ENCODE measurements around the gene POLR2M.

POLR2M gene

GRCh38 chr15:57697588-57697987, 8.9 kb upstream of the POLR2M start:
- DNase-seq, result peak in 1 of 2 donors; percentile 21
- no peak overlapping the region for H2BK120ac ChIP-seq (ENCODE audit: insufficient read depth, low read length, poor library complexity)
- H4K12ac ChIP-seq (ENCODE audit: low read depth, low read length), result no peak overlapping the region
- no peak overlapping the region for H4K8ac ChIP-seq (ENCODE audit: low read depth, low read length)
- H3K9me3 ChIP-seq (ENCODE audit: insufficient read depth, low read depth, low read length), result no peaks in the 10 kb centered on the region
- no peak overlapping the region for H3K4me2 ChIP-seq (ENCODE audit: low read length)
- no peaks in the 10 kb centered on the region for H3K79me1 ChIP-seq (ENCODE audit: low read length)
- no peak overlapping the region for H3K4ac ChIP-seq (ENCODE audit: low read depth, low read length)
- no peak overlapping the region for H3K27ac ChIP-seq (ENCODE audit: low read depth, low read length)
- H2BK12ac ChIP-seq (ENCODE audit: low read length), result no peak overlapping the region
- H3K27me3 ChIP-seq (ENCODE audit: insufficient read depth, low read length), result no peaks in the 10 kb centered on the region
- H2AK5ac ChIP-seq (ENCODE audit: low read length), result no peak overlapping the region
- H2BK5ac ChIP-seq (ENCODE audit: low read depth, low read length, poor library complexity), result no peak overlapping the region
- H3K14ac ChIP-seq (ENCODE audit: low read length), result no peak overlapping the region
- H3K23ac ChIP-seq (ENCODE audit: low read length), result no peak overlapping the region
- peak overlapping the region; percentile 14 for H4K91ac ChIP-seq (ENCODE audit: low read depth, low read length)
- H3K18ac ChIP-seq (ENCODE audit: low read length), result no peak overlapping the region
- peaks cover 0 to 2% of the 10 kb centered on the region in 2 experiments for H3K36me3 ChIP-seq (ENCODE audit: control insufficient read depth in 1 of 2, insufficient read depth in 2 of 2, low read length in 2 of 2)
- H3K4me3 ChIP-seq (ENCODE audit: low read depth, low read length), result no peak overlapping the region
- H3K9ac ChIP-seq (ENCODE audit: low read length), result no peak overlapping the region
- no CpG with 5 or more reads among the region's 4 CpGs for WGBS (ENCODE audit: extremely low coverage, insufficient coverage, insufficient read length)
- no peak overlapping the region for H2AFZ ChIP-seq (ENCODE audit: insufficient read depth, low read length, poor library complexity)
- no peaks in the 10 kb centered on the region for H3K4me1 ChIP-seq (ENCODE audit: control insufficient read depth in 1 of 2, insufficient read depth in 2 of 2, low read length in 2 of 2)
- no peaks in the 10 kb centered on the region for H3K79me2 ChIP-seq (ENCODE audit: control insufficient read depth, insufficient read depth, low read length, poor library complexity)

- Histone ChIP-seq H3K4me3 (ENCODE audit: low read depth, low read length) (no peak overlapping the region), H3K9me3 (ENCODE audit: insufficient read depth, low read depth, low read length) (no peaks in the 10 kb centered on the region), H3K36me3 (ENCODE audit: control insufficient read depth in 1 of 2, insufficient read depth in 2 of 2, low read length in 2 of 2) (peaks cover 0 to 2% of the 10 kb centered on the region in 2 experiments), H4K12ac (ENCODE audit: low read depth, low read length) (no peak overlapping the region), H3K27me3 (ENCODE audit: insufficient read depth, low read length) (no peaks in the 10 kb centered on the region), H3K4me2 (ENCODE audit: low read length) (no peak overlapping the region), H2BK5ac (ENCODE audit: low read depth, low read length, poor library complexity) (no peak overlapping the region), H3K23ac (ENCODE audit: low read length) (no peak overlapping the region), H3K27ac (ENCODE audit: low read depth, low read length) (no peak overlapping the region), H3K4me1 (ENCODE audit: control insufficient read depth in 1 of 2, insufficient read depth in 2 of 2, low read length in 2 of 2) (no peaks in the 10 kb centered on the region), H3K4ac (ENCODE audit: low read depth, low read length) (no peak overlapping the region), H4K91ac (ENCODE audit: low read depth, low read length) (no peak overlapping the region), H3K79me1 (ENCODE audit: low read length) (no peaks in the 10 kb centered on the region), H2AFZ (ENCODE audit: insufficient read depth, low read length, poor library complexity) (no peak overlapping the region), H3K79me2 (ENCODE audit: control insufficient read depth, insufficient read depth, low read length, poor library complexity) (no peaks in the 10 kb centered on the region), H3K14ac (ENCODE audit: low read length) (no peak overlapping the region), H2AK5ac (ENCODE audit: low read length) (no peak overlapping the region), H3K9ac (ENCODE audit: low read length) (no peak overlapping the region), H4K8ac (ENCODE audit: low read depth, low read length) (no peak overlapping the region), H2BK120ac (ENCODE audit: insufficient read depth, low read length, poor library complexity) (no peak overlapping the region), H3K18ac (ENCODE audit: low read length) (no peak overlapping the region), H2BK12ac (ENCODE audit: low read length) (no peak overlapping the region)
- DNase-seq, result no peak
Observed at GRCh38 chr15:57698243-57698642, 8.3 kb upstream of the POLR2M start.

GRCh38 chr15:57698991-57699390, 7.5 kb upstream of the POLR2M start:
- Histone ChIP-seq H3K27me3 (ENCODE audit: insufficient read depth, low read length) (no peaks in the 10 kb centered on the region), H4K91ac (ENCODE audit: low read depth, low read length) (no peak overlapping the region), H3K18ac (ENCODE audit: low read length) (no peak overlapping the region), H3K4me3 (ENCODE audit: low read depth, low read length) (no peak overlapping the region), H4K12ac (ENCODE audit: low read depth, low read length) (no peak overlapping the region), H2AK5ac (ENCODE audit: low read length) (no peak overlapping the region), H3K79me1 (ENCODE audit: low read length) (no peaks in the 10 kb centered on the region), H3K23ac (ENCODE audit: low read length) (no peak overlapping the region), H2BK5ac (ENCODE audit: low read depth, low read length, poor library complexity) (no peak overlapping the region), H3K36me3 (ENCODE audit: control insufficient read depth in 1 of 2, insufficient read depth in 2 of 2, low read length in 2 of 2) (peaks cover 0 to 2% of the 10 kb centered on the region in 2 experiments), H2BK12ac (ENCODE audit: low read length) (no peak overlapping the region), H2AFZ (ENCODE audit: insufficient read depth, low read length, poor library complexity) (no peak overlapping the region), H3K14ac (ENCODE audit: low read length) (no peak overlapping the region), H3K4me1 (ENCODE audit: control insufficient read depth in 1 of 2, insufficient read depth in 2 of 2, low read length in 2 of 2) (no peaks in the 10 kb centered on the region), H3K4me2 (ENCODE audit: low read length) (no peak overlapping the region), H3K79me2 (ENCODE audit: control insufficient read depth, insufficient read depth, low read length, poor library complexity) (no peaks in the 10 kb centered on the region), H4K8ac (ENCODE audit: low read depth, low read length) (no peak overlapping the region), H3K9ac (ENCODE audit: low read length) (no peak overlapping the region), H3K27ac (ENCODE audit: low read depth, low read length) (no peak overlapping the region), H3K4ac (ENCODE audit: low read depth, low read length) (no peak overlapping the region), H2BK120ac (ENCODE audit: insufficient read depth, low read length, poor library complexity) (no peak overlapping the region), H3K9me3 (ENCODE audit: insufficient read depth, low read depth, low read length) (no peaks in the 10 kb centered on the region)
- WGBS (ENCODE audit: extremely low coverage, insufficient coverage, insufficient read length), result no CpG with 5 or more reads among the region's 4 CpGs
- DNase-seq, result peak in 1 of 2 donors; percentile 81

GRCh38 chr15:57703387-57703786, 3.1 kb upstream of the POLR2M start:
- H3K4me2 ChIP-seq (ENCODE audit: low read length), result no peak overlapping the region
- H2AK5ac ChIP-seq (ENCODE audit: low read length), result no peak overlapping the region
- H2AFZ ChIP-seq (ENCODE audit: insufficient read depth, low read length, poor library complexity), result no peak overlapping the region
- DNase-seq, result no peak
- H3K4ac ChIP-seq (ENCODE audit: low read depth, low read length), result no peak overlapping the region
- no peak overlapping the region for H3K4me3 ChIP-seq (ENCODE audit: low read depth, low read length)
- no peak overlapping the region for H3K23ac ChIP-seq (ENCODE audit: low read length)
- H2BK5ac ChIP-seq (ENCODE audit: low read depth, low read length, poor library complexity), result no peak overlapping the region
- H2BK120ac ChIP-seq (ENCODE audit: insufficient read depth, low read length, poor library complexity), result no peak overlapping the region
- peaks cover 4% of the 10 kb centered on the region for H3K9me3 ChIP-seq (ENCODE audit: insufficient read depth, low read depth, low read length)
- no peak overlapping the region for H4K8ac ChIP-seq (ENCODE audit: low read depth, low read length)
- no peak overlapping the region for H3K27ac ChIP-seq (ENCODE audit: low read depth, low read length)
- peaks cover 9% of the 10 kb centered on the region for H3K79me1 ChIP-seq (ENCODE audit: low read length)
- H4K12ac ChIP-seq (ENCODE audit: low read depth, low read length), result no peak overlapping the region
- no peaks in the 10 kb centered on the region for H3K27me3 ChIP-seq (ENCODE audit: insufficient read depth, low read length)
- H3K14ac ChIP-seq (ENCODE audit: low read length), result no peak overlapping the region
- H3K18ac ChIP-seq (ENCODE audit: low read length), result no peak overlapping the region
- WGBS (ENCODE audit: extremely low coverage, insufficient coverage, insufficient read length), result no CpG with 5 or more reads among the region's 2 CpGs
- H3K9ac ChIP-seq (ENCODE audit: low read length), result no peak overlapping the region
- no peaks in the 10 kb centered on the region for H3K36me3 ChIP-seq (ENCODE audit: control insufficient read depth in 1 of 2, insufficient read depth in 2 of 2, low read length in 2 of 2)
- no peak overlapping the region for H4K91ac ChIP-seq (ENCODE audit: low read depth, low read length)
- H3K79me2 ChIP-seq (ENCODE audit: control insufficient read depth, insufficient read depth, low read length, poor library complexity), result peaks cover 5% of the 10 kb centered on the region
- peaks cover 0 to 2% of the 10 kb centered on the region in 2 experiments for H3K4me1 ChIP-seq (ENCODE audit: control insufficient read depth in 1 of 2, insufficient read depth in 2 of 2, low read length in 2 of 2)
- H2BK12ac ChIP-seq (ENCODE audit: low read length), result no peak overlapping the region

Measured in trophoblast cell (in vitro differentiated cells and primary cell).